Measurements from ENCODE around the gene KCNQ1. TPM values are rescaled to one million over a fixed set of nuclear protein-coding genes. Genes with fewer than 3 reads are reported as not detected.

Gene KCNQ1
- total and polyA plus RNA-seq, 2 donors (not counting 3 experiments of a cell fraction or from before 2014, with no cell fraction given) = 0.07 to 0.09 TPM

- TF ChIP-seq CTCF (IDR thresholded peaks at IDR 0.05; ENCODE audit: extremely low read depth in 1 of 2, insufficient read depth in 1 of 2, low read depth in 1 of 2, low read length in 2 of 2) (no peak), JUN (IDR thresholded peaks at IDR 0.05; ENCODE audit: borderline replicate concordance, insufficient read depth, insufficient read length, low read depth) (no peak), MAX (IDR thresholded peaks at IDR 0.05; ENCODE audit: insufficient read depth, insufficient read length) (no peak), POLR2AphosphoS5 (IDR thresholded peaks at IDR 0.05; ENCODE audit: insufficient read depth, low read depth, low read length) (no peak), MYC (IDR thresholded peaks at IDR 0.05; ENCODE audit: low read depth, low read length) (no peak), EZH2 (IDR thresholded peaks at IDR 0.05; ENCODE audit: borderline replicate concordance, low read depth, low read length, severe bottlenecking) (no peak), POLR2A (IDR thresholded peaks at IDR 0.05; ENCODE audit: low read depth, low read length) (no peak), GATA2 (IDR thresholded peaks at IDR 0.05; ENCODE audit: insufficient read depth, insufficient read length, low read depth, low read length) (no peak), FOS (IDR thresholded peaks at IDR 0.05; ENCODE audit: borderline replicate concordance, insufficient read depth, low read length) (no peak)
- no peaks in the 10 kb centered on the region for H3K9me1 ChIP-seq (replicated peaks; ENCODE audit: control insufficient read depth, extremely low read depth, insufficient read depth, low read length)
- no peak overlapping the region for H3K4me2 ChIP-seq (ENCODE audit: insufficient read depth, low read length)
- CTCF ChIA-PET = interaction anchor here (1.3 kb wide), 1 partner anchor 99 kb away, joined by 3 read pairs; no protein-coding TSS in a partner anchor
- no peak overlapping the region for H2AFZ ChIP-seq (ENCODE audit: low read depth, low read length)
- no peak overlapping the region for H3K27ac ChIP-seq (ENCODE audit: insufficient read depth, low read depth, low read length)
- H3K27me3 ChIP-seq (ENCODE audit: control insufficient read depth in 2 of 2, insufficient read depth in 2 of 2, low read length in 2 of 2) = no peaks in the 10 kb centered on the region
- H3K79me2 ChIP-seq (ENCODE audit: control insufficient read depth, insufficient read depth, low read length) = no peaks in the 10 kb centered on the region
- intact Hi-C loops (cut with micrococcal nuclease) (no loop called here), dilution Hi-C loops (cut with MboI; ENCODE audit: extremely low pct_ligation_motif_present, low sequenced_read_pairs) (no loop called here)
- H3K4me1 ChIP-seq (ENCODE audit: control insufficient read depth, extremely low read depth, insufficient read depth, low read length) = no peaks in the 10 kb centered on the region
- H3K4me3 ChIP-seq (replicated peaks in 1 of 3; ENCODE audit: insufficient read depth in 1 of 3, low read depth in 1 of 3, low read length in 3 of 3) = no peak overlapping the region
- BruUV-seq (replicated peaks) = no TSS peak
- DNase-seq (ENCODE audit: low read depth, low spot score) = no peak
- no peaks in the 10 kb centered on the region for H3K9me3 ChIP-seq (replicated peaks; ENCODE audit: control insufficient read depth, insufficient read depth, low read length)
- no peaks in the 10 kb centered on the region for H4K20me1 ChIP-seq (replicated peaks; ENCODE audit: control insufficient read depth, extremely low read depth, insufficient read depth, low read length)
- POLR2A ChIA-PET = no interaction called here
- FAIRE-seq = no peak
- H3K9ac ChIP-seq (replicated peaks; ENCODE audit: extremely low read depth, insufficient read depth, low read length) = no peak overlapping the region
- H3K36me3 ChIP-seq (ENCODE audit: control insufficient read depth in 2 of 2, extremely low read depth in 1 of 2, insufficient read depth in 2 of 2, low read length in 2 of 2) = no peaks in the 10 kb centered on the region
Measured at GRCh38 chr11:2519862-2520735, 75.3 kb downstream of the KCNQ1 start.
